ENCODE measurements around the gene SPG21.

Gene SPG21

GRCh38 chr15:65028921-65029735 lies 39.4 kb upstream of the SPG21 start, which contains the start of gene MTFMT (continued):
- no peak for TF ChIP-seq ZNF398 (tag by site-specific recombination; IDR thresholded peaks at IDR 0.05)
- TF ChIP-seq ZXDB (tag by site-specific recombination; IDR thresholded peaks at IDR 0.05), result no peak
- TF ChIP-seq ZNF423 (tag by site-specific recombination; IDR thresholded peaks at IDR 0.05), result no peak
- TF ChIP-seq TRIM28 (IDR thresholded peaks at IDR 0.05; ENCODE audit: borderline replicate concordance, low read length), result no peak
- TF ChIP-seq PRDM2 (tag by site-specific recombination; IDR thresholded peaks at IDR 0.05; ENCODE audit: borderline replicate concordance), result no peak
- no peak for TF ChIP-seq KLF7 (tag by site-specific recombination; IDR thresholded peaks at IDR 0.05; ENCODE audit: borderline replicate concordance)
- peak; percentile 56 for TF ChIP-seq ZNF335 (tag by site-specific recombination; conservative IDR thresholded peaks at IDR 0.05)
- TF ChIP-seq ZNF785 (tag by site-specific recombination; IDR thresholded peaks at IDR 0.05), result no peak
- no peak for TF ChIP-seq ZNF404 (tag by site-specific recombination; IDR thresholded peaks at IDR 0.05)
- TF ChIP-seq ZNF366 (tag by site-specific recombination; conservative IDR thresholded peaks at IDR 0.05), result no peak
- TF ChIP-seq ZNF530 (tag by site-specific recombination; IDR thresholded peaks at IDR 0.05; ENCODE audit: low read depth), result no peak
- TF ChIP-seq PRDM10 (tag by site-specific recombination; IDR thresholded peaks at IDR 0.05), result no peak
- no peak for TF ChIP-seq HOXC10 (CRISPR knock-in tag; IDR thresholded peaks at IDR 0.05)
- peak; percentile 54; the same call in 1 of the 2 replicates for TF ChIP-seq ZBTB20 (tag by site-specific recombination; IDR thresholded peaks at IDR 0.05)
- TF ChIP-seq ZNF341 (tag by site-specific recombination; IDR thresholded peaks at IDR 0.05; ENCODE audit: low read depth), result no peak
